HG03354 (cell line): ENCODE results near the gene PPP3CA.
"Not testable (repeated sequence)": the region's sequence is repeated elsewhere in the genome, so short reads cannot be mapped to it uniquely, and the experiment has no call there.

Experiments used
- ATAC-seq: cut with Tn5 transposase; IDR thresholded peaks from one replicate; pipeline ENCODE4 v1.9.1; 2021; ENCODE audit warnings: mild to moderate bottlenecking; ENCODE audit not compliant: unreplicated experiment, poor library complexity, severe bottlenecking

PPP3CA gene

GRCh38 chr4:101037249-101037648, 310.1 kb downstream of the PPP3CA start:
- no peak for ATAC-seq

- no peak for ATAC-seq
Observed at GRCh38 chr4:101035487-101035886, 311.8 kb downstream of the PPP3CA start.

GRCh38 chr4:101033986-101034385, 313.3 kb downstream of the PPP3CA start:
- ATAC-seq, result no peak

GRCh38 chr4:101032541-101032940, 314.8 kb downstream of the PPP3CA start:
- ATAC-seq, result no peak

- ATAC-seq, result no peak
Observed at GRCh38 chr4:101031971-101032370, 315.4 kb downstream of the PPP3CA start.

- no peak for ATAC-seq
Observed at GRCh38 chr4:101028886-101029285, 318.4 kb downstream of the PPP3CA start.

GRCh38 chr4:101027721-101028120, 319.6 kb downstream of the PPP3CA start:
- no peak for ATAC-seq

GRCh38 chr4:101025755-101026154, 321.6 kb downstream of the PPP3CA start:
- ATAC-seq, result no peak

GRCh38 chr4:101022151-101023024, 324.9 kb downstream of the PPP3CA start:
- ATAC-seq, result no peak

GRCh38 chr4:101020956-101021355, 326.4 kb downstream of the PPP3CA start:
- peak; percentile 52 for ATAC-seq

GRCh38 chr4:101019941-101020401, 327.4 kb downstream of the PPP3CA start:
- peak; percentile 68 for ATAC-seq

GRCh38 chr4:101019313-101019712, 328.0 kb downstream of the PPP3CA start:
- ATAC-seq, result peak; percentile 4

- peak; percentile 72 for ATAC-seq
Observed at GRCh38 chr4:101018836-101019235, 328.5 kb downstream of the PPP3CA start.

GRCh38 chr4:101014417-101014816, 332.9 kb downstream of the PPP3CA start:
- peak; percentile 37 for ATAC-seq

- ATAC-seq, result no peak
Observed at GRCh38 chr4:101010987-101011386, 336.3 kb downstream of the PPP3CA start.

GRCh38 chr4:101009471-101009870, 337.9 kb downstream of the PPP3CA start:
- ATAC-seq, result peak; percentile 73

- ATAC-seq, result no peak
Observed at GRCh38 chr4:101008503-101008902, 338.8 kb downstream of the PPP3CA start.

GRCh38 chr4:101005659-101006058, 341.7 kb downstream of the PPP3CA start:
- peak; percentile 58 for ATAC-seq

GRCh38 chr4:101000496-101000895, 346.8 kb downstream of the PPP3CA start:
- ATAC-seq, result no peak

- ATAC-seq, result no peak
Observed at GRCh38 chr4:100995671-100996070, 351.7 kb downstream of the PPP3CA start.

- ATAC-seq, result not testable (repeated sequence)
Observed at GRCh38 chr4:100995002-100995401, 352.3 kb downstream of the PPP3CA start.
